Stomach (tissue), 9 donors: ENCODE data around the gene BBS9. TPM values are rescaled to one million over a fixed set of nuclear protein-coding genes. Genes with fewer than 3 reads are reported as not detected.

Experiments
- DNase-seq, 2 donors: peaks; one replicate each; pipeline versions ENCODE4 v3.0.0 to v3.0.0-alpha.2; 2013 to 2019
- H3K27ac ChIP-seq, 5 donors: fragments of 200-600 bp in 4 of 5; sonication (generic) in 4 of 5; one replicate each; pipeline ENCODE4 v1.5.1; 2013 to 2019; ENCODE audit warnings: mild to moderate bottlenecking in 1 of 5, moderate library complexity in 1 of 5
- H3K27me3 ChIP-seq, 3 donors: fragments of 200-600 bp; sonication (generic); one replicate each; pipeline ENCODE4 v1.5.1; 2017 to 2019; ENCODE audit warnings: mixed run types in 1 of 3
- H3K36me3 ChIP-seq, 4 donors: fragments of 200-600 bp; sonication (generic); 1 replicate in 3 of 4; 2 replicates in 1 of 4; pipeline ENCODE4 v1.5.1; 2016 to 2019
- H3K4me1 ChIP-seq, 4 donors: fragments of 200-600 bp; sonication (generic); one replicate each; pipeline ENCODE4 v1.5.1; 2016 to 2019
- H3K4me3 ChIP-seq, 4 donors: fragments of 200-600 bp; sonication (generic) in 3 of 4; one replicate each; pipeline ENCODE4 v1.5.1; 2016 to 2019; ENCODE audit warnings: mild to moderate bottlenecking in 1 of 4
- H3K9me3 ChIP-seq, 4 donors: fragments of 200-600 bp; sonication (generic); one replicate each; pipeline ENCODE4 v1.5.1; 2016 to 2019
- EP300 ChIP-seq: sonication (generic); formaldehyde crosslinking; IDR thresholded peaks from one replicate; pipeline ENCODE4 v1.6.1; 2017; ENCODE audit warnings: antibody characterized with exemption
- POLR2A ChIP-seq, 4 donors: fragments of 450-650 bp; IDR thresholded peaks; one replicate each; pipeline ENCODE4 v1.6.1; 2016; ENCODE audit warnings: antibody characterized with exemption in 4 of 4, control low read depth in 2 of 4, mild to moderate bottlenecking in 1 of 4, moderate library complexity in 1 of 4
- POLR2AphosphoS5 ChIP-seq, 3 donors: sonication (generic); formaldehyde crosslinking; IDR thresholded peaks; one replicate each; pipeline ENCODE4 v1.6.1; 2016; ENCODE audit warnings: antibody characterized with exemption in 3 of 3
- WGBS, 5 donors: extraction: QIAGEN DNeasy Blood & Tissue Kit in 3 of 5; methylation state at CpG; one replicate each; pipeline versions ENCODE4 v1.1.5 to v1.1.7; 2013 to 2018; 5-methylcytosine and 5-hydroxymethylcytosine counted together
- intact Hi-C: fragments of 100-400 bp; cut with DNase I; formaldehyde crosslinking; loops from one replicate; pipeline ENCODE4 v1.15.1; 2023; ENCODE audit warnings: low total_unique reads
- polyA plus RNA-seq, 3 donors: library from polyadenylated mRNA; stranded (reverse); fragments of 200-250 nt; gene quantifications; one replicate each; pipeline ENCODE4 v1.2.3, GENCODE V29; 2013
- total RNA-seq, 5 donors: library from RNA; depleted of rRNA; stranded (reverse); fragments of >200 nt; gene quantifications; one replicate each; pipeline versions ENCODE4 v1.1.0 to v1.2.3, GENCODE V29; 2014 to 2016
- TF ChIP-seq, protein P1 (sequence below), 7 experiments: fragments of 450-650 bp in 4 of 7; fragments of 200-600 bp in 3 of 7; sonication (generic) in 3 of 7; IDR thresholded peaks; one replicate each; pipeline ENCODE4 v1.5.1; 2016 to 2019; ENCODE audit warnings: antibody characterized with exemption in 7 of 7, control low read depth in 2 of 7, mild to moderate bottlenecking in 1 of 7
- donor health status: healthy with polysubstance abuse.
- donor health status: Bipolar disorder and iron deficiency.
- donor health status: healthy.

The BBS9 gene
- total and polyA plus RNA-seq, 8 donors = 3.2 to 43.9 (median 5.9) TPM

DNA sequence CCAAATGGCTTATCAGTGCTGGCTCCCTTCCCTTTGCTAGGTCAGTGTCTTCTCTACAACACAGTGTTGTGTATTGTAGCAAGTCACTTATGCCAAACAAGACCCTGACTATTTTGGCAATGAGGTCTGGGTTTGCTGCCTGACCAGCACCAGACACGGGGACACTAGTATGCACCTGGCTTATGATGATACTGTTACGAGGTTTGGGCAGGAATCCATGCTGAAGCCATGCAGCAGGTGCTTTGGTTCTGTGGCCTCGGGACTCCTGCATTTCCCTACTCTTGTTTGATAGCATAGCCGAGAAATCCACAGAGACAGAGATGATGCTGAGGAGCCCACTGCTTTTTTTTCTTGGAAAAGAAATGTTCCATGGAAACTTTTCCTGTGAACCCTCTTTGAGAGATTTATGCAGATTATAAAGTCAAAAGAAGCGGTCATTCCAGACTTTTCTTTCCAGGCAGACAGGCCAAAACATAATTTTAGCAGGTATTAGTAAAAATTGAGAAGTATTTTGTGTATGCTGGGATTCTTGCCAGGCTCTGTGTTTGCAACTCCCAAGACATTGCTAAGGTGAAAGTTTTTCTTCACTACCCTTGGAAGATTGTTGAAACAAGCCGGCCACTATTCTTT is 291.1 kb downstream of the BBS9 start:
- intact Hi-C loops = no loop called here
- TF ChIP-seq POLR2A (IDR thresholded peaks at IDR 0.05) (no peak), POLR2AphosphoS5 (IDR thresholded peaks at IDR 0.05) (no peak), EP300 (no peak)
- TF ChIP-seq, protein P1, sequence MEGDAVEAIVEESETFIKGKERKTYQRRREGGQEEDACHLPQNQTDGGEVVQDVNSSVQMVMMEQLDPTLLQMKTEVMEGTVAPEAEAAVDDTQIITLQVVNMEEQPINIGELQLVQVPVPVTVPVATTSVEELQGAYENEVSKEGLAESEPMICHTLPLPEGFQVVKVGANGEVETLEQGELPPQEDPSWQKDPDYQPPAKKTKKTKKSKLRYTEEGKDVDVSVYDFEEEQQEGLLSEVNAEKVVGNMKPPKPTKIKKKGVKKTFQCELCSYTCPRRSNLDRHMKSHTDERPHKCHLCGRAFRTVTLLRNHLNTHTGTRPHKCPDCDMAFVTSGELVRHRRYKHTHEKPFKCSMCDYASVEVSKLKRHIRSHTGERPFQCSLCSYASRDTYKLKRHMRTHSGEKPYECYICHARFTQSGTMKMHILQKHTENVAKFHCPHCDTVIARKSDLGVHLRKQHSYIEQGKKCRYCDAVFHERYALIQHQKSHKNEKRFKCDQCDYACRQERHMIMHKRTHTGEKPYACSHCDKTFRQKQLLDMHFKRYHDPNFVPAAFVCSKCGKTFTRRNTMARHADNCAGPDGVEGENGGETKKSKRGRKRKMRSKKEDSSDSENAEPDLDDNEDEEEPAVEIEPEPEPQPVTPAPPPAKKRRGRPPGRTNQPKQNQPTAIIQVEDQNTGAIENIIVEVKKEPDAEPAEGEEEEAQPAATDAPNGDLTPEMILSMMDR (IDR thresholded peaks at IDR 0.05) = no peak
- Histone ChIP-seq H3K27ac (no peak overlapping the region), H3K36me3 (no peaks in the 10 kb centered on the region), H3K4me3 (no peak overlapping the region), H3K27me3 (no peaks in the 10 kb centered on the region), H3K4me1 (peaks cover 0 to 23% (median 8%) of the 10 kb centered on the region in 4 donors), H3K9me3 (no peaks in the 10 kb centered on the region)
- 55 to 79% (median 77%) methylated on average over 6 of the region's 6 CpGs for WGBS, 5 donors
- no peak for DNase-seq

DNA sequence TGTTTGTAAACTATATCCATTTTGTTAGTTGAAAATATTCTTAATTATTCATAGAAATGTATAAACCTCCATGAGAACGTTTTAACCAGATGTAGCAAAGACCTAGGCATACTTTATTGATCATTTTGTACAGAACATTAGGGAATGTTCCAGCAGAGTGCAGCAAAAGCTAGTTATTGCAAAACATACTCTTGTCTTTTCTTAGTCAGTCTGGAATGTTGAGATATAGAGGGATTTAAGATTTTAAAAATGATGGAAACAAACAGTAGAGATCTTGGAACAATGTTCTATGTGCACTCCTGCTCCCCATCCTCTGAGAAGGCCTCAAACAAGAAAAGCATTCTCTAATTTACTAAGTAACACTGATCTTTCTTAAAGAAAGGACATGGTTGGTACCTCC is 292.1 kb downstream of the BBS9 start:
- TF ChIP-seq POLR2AphosphoS5 (IDR thresholded peaks at IDR 0.05) = no peak
- TF ChIP-seq POLR2A (IDR thresholded peaks at IDR 0.05) = no peak
- no peak for TF ChIP-seq EP300
- TF ChIP-seq, protein P1 (IDR thresholded peaks at IDR 0.05) = no peak
- peak in 1 of 2 donors; percentile 29 for DNase-seq
- Histone ChIP-seq H3K4me1 (peaks cover 0 to 26% (median 10%) of the 10 kb centered on the region in 4 donors), H3K9me3 (no peaks in the 10 kb centered on the region), H3K36me3 (no peaks in the 10 kb centered on the region), H3K4me3 (no peak overlapping the region), H3K27me3 (no peaks in the 10 kb centered on the region), H3K27ac (no peak overlapping the region)
- WGBS, 5 donors = 26 to 45% (median 40%) methylated on average over 1 of the region's 1 CpG
- intact Hi-C loops = no loop called here

DNA sequence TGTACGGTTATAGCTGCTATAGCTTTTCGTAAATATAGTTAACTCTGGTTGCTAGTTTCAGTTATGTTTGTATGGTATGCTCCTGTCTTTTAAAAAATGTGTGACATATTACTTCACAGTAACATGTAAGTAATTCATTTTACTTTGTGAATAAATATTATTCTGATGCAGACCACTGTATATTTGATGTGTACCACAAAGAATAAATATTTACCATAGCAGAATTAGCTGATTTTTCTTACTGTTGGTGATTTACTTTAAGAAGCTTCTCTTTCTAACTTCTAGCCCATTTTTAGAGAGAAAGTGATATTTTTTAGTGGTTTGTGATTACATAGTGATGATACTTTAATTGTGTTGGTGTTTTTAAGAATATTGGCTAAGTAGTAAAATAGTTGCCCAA is 292.8 kb downstream of the BBS9 start:
- H3K4me3 ChIP-seq = no peak overlapping the region
- DNase-seq = no peak
- no peaks in the 10 kb centered on the region for H3K27me3 ChIP-seq
- whole genome bisulfite sequencing, 5 donors = 80 to 85% (median 83%) methylated on average over 2 of the region's 2 CpGs
- H3K9me3 ChIP-seq = no peaks in the 10 kb centered on the region
- no peak for TF ChIP-seq POLR2A (IDR thresholded peaks at IDR 0.05)
- no peak for TF ChIP-seq POLR2AphosphoS5 (IDR thresholded peaks at IDR 0.05)
- TF ChIP-seq, protein P1 (IDR thresholded peaks at IDR 0.05) = no peak
- no peak for TF ChIP-seq EP300
- H3K4me1 ChIP-seq = peaks cover 0 to 26% (median 10%) of the 10 kb centered on the region in 4 donors
- no peak overlapping the region for H3K27ac ChIP-seq
- intact Hi-C loops = no loop called here
- H3K36me3 ChIP-seq = no peaks in the 10 kb centered on the region

DNA sequence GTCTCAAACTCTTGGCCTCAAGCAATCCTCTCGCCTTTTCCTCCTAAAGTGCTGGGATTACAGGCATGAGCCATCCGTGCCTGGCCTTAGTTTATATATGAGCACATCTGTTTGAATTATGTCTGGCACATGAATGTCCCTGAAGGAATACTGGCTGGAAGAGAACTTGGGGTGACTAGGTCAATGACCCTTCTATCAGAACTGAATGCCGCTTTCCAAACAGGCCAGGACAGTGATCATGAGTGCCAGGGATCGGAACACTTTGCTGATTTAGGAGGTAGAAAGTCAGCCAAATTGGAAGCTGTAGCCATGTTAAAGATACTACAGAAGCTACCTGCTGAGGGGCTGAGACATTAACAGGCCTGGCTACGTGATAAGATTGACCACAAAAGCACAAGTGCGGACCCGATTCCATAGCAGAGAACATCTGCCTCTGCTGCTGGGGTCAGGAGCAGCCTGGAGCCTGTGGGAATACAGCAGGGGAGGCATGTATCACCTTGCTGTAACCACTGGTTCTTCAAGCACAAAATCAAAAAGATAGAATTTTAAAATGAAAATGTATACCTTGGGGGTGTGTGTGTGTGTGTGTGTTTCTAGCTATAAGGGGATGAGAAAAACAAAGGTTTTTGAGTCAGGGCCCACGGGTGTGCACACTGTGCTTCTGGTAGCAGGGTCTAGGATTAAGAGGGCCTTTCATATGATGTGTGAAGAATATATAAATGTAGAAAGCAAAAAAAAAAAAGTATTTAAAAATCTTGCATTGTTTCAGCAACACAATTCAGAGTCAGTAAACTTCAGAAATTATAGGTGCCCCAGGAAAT is 293.7 kb downstream of the BBS9 start:
- no peaks in the 10 kb centered on the region for H3K9me3 ChIP-seq
- H3K27ac ChIP-seq = no peak overlapping the region
- no peaks in the 10 kb centered on the region for H3K36me3 ChIP-seq
- WGBS, 5 donors = 80 to 87% (median 84%) methylated on average over 8 of the region's 8 CpGs
- no peak overlapping the region for H3K4me3 ChIP-seq
- intact Hi-C loops = no loop called here
- H3K4me1 ChIP-seq = peaks cover 0 to 26% (median 10%) of the 10 kb centered on the region in 4 donors
- H3K27me3 ChIP-seq = no peaks in the 10 kb centered on the region
- TF ChIP-seq, protein P1 (IDR thresholded peaks at IDR 0.05) = no peak
- TF ChIP-seq POLR2AphosphoS5 (IDR thresholded peaks at IDR 0.05) (no peak), EP300 (no peak), POLR2A (IDR thresholded peaks at IDR 0.05) (no peak)
- DNase-seq = no peak
